Thoracic aorta (tissue), 2 donors: ENCODE measurements around the gene COLQ. TPM values are rescaled to one million over a fixed set of nuclear protein-coding genes. Genes with fewer than 3 reads are reported as not detected.
"Not testable (repeated sequence)": the region's sequence is repeated elsewhere in the genome, so short reads cannot be mapped to it uniquely, and the experiment has no call there.

Experiments used
- ATAC-seq: fragments of 150-250 bp; one replicate; pipeline ENCODE4 v1.8.0; 2017; ENCODE audit warnings: low read depth; ENCODE audit not compliant: insufficient number of reproducible peaks, low FRiP score
- DNase-seq: peaks from one replicate; pipeline ENCODE4 v3.0.0-alpha.2; 2020; ENCODE audit warnings: low spot score
- H3K27ac ChIP-seq, 2 donors: fragments of 200-600 bp; sonication (generic); 1 replicate in 1 of 2; 2 replicates in 1 of 2; pipeline ENCODE4 v1.5.1; 2016; ENCODE audit warnings: mild to moderate bottlenecking in 2 of 2, moderate library complexity in 2 of 2
- H3K27me3 ChIP-seq: fragments of 200-600 bp; sonication (generic); replicated peaks from 2 replicates; pipeline ENCODE4 v1.6.0; 2016; ENCODE audit warnings: mild to moderate bottlenecking; ENCODE audit not compliant: insufficient read depth
- H3K36me3 ChIP-seq: fragments of 200-600 bp; sonication (generic); one replicate; pipeline ENCODE4 v1.5.1; 2016
- H3K4me1 ChIP-seq, 2 donors: fragments of 200-600 bp; sonication (generic); 1 replicate in 1 of 2; 2 replicates in 1 of 2; pipeline versions ENCODE4 v1.5.1 to v1.6.0; 2016; ENCODE audit warnings: low read depth in 2 of 2, mild to moderate bottlenecking in 1 of 2; ENCODE audit not compliant: control insufficient read depth in 1 of 2
- H3K4me3 ChIP-seq: fragments of 200-600 bp; sonication (generic); 2 replicates; pipeline ENCODE4 v1.5.1; 2016; ENCODE audit warnings: mild to moderate bottlenecking
- H3K9me3 ChIP-seq: fragments of 200-600 bp; sonication (generic); 2 replicates; pipeline ENCODE4 v1.5.1; 2016
- CTCF ChIP-seq: fragments of 200-600 bp; sonication (generic); IDR thresholded peaks from one replicate; pipeline ENCODE4 v1.5.1; 2019; ENCODE audit warnings: antibody characterized with exemption
- total RNA-seq, 2 donors: library from RNA; depleted of rRNA; stranded (reverse); fragments of >200 nt; gene quantifications; one replicate each; pipeline versions ENCODE4 v1.1.0 to v1.2.3, GENCODE V29; 2016

Gene COLQ
- total RNA-seq, 2 donors from 2014 or later: 3.2 to 9.3 TPM

DNA sequence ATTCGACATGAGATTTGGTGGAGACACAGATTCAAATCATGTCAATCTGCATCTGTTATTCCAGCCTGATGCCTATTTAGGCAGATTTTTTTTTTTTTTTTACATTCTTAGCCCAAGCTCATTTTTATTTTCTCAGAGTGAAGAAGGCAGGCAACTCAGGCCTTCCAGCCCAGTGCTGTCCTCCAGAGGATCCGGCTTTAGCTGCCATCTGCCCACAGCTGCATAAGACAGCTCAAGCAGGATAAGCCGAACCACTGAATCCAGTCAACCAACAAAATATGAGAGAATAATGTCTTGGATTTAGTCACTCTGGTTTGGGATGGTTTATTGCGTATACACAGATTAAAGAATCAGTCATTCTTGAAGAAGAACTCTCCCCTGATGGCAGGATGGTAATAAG, 19.9 kb upstream of the COLQ start:
- Histone ChIP-seq H3K36me3 (no peaks in the 10 kb centered on the region), H3K27me3 (no peaks in the 10 kb centered on the region), H3K4me1 (peaks cover 17 to 20% of the 10 kb centered on the region in 2 donors), H3K27ac (no peak overlapping the region), H3K4me3 (no peak overlapping the region), H3K9me3 (no peaks in the 10 kb centered on the region)
- no peak for ATAC-seq
- no peak for DNase-seq
- TF ChIP-seq CTCF: no peak

- TF ChIP-seq CTCF: no peak
- H3K36me3 ChIP-seq: no peaks in the 10 kb centered on the region
- DNase-seq: no peak
Observed at GRCh38 chr3:15539066-15539465, 17.6 kb upstream of the COLQ start.

DNA sequence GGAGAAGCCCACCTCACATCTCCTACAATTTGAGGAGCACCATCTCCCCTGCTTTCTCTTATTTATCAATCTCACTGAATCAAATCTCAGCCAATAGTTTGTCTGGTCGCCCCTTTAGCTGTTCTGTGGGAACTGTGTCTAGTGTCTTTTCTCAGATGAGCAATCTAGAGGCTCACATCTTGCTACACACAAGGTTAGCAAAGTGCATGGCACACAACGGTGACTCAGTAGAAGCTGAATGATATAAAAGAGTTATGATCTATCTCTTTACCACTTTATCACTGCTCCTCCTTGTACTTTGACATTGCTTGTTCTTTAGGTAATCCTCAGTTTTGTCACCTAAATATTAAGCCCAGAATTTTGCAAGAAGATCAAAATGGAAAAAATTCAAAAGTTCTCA, 16.8 kb upstream of the COLQ start:
- Histone ChIP-seq H3K4me3 (no peak overlapping the region), H3K27ac (no peak overlapping the region), H3K9me3 (no peaks in the 10 kb centered on the region), H3K4me1 (peaks cover 17 to 20% of the 10 kb centered on the region in 2 donors), H3K27me3 (no peaks in the 10 kb centered on the region), H3K36me3 (no peaks in the 10 kb centered on the region)
- TF ChIP-seq CTCF: no peak
- DNase-seq: no peak
- no peak for ATAC-seq

More at GRCh38 chr3:15539066-15539465, 17.6 kb upstream of the COLQ start:
- Histone ChIP-seq H3K4me3 (no peak overlapping the region), H3K27ac (no peak overlapping the region), H3K27me3 (no peaks in the 10 kb centered on the region), H3K4me1 (peaks cover 17 to 20% of the 10 kb centered on the region in 2 donors), H3K9me3 (no peaks in the 10 kb centered on the region)
- no peak for ATAC-seq

DNA sequence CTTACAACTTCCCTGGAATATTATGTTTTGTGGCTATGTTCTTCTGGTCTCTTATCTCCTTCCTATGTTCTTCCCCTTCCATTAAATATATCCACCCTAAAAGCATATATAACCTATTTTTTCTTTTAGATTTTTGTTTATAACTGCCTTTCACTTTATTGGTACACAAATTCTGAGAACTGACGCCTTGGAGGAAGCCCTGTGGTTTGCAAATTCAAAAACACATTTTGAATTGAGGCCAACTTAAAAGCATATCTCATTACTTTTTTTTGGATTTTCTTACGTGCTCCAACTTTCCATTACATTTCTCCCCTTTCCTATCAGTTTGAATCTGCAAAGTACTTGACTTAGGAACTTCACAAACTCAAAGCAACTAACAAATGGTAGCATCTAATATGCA, 15.3 kb upstream of the COLQ start:
- Histone ChIP-seq H3K27me3 (no peaks in the 10 kb centered on the region), H3K4me1 (peaks cover 5 to 9% of the 10 kb centered on the region in 2 donors), H3K36me3 (no peaks in the 10 kb centered on the region), H3K9me3 (no peaks in the 10 kb centered on the region), H3K4me3 (no peak overlapping the region), H3K27ac (no peak overlapping the region)
- ATAC-seq (no peak), DNase-seq (no peak)
- no peak for TF ChIP-seq CTCF

GRCh38 chr3:15535732-15536131, 14.2 kb upstream of the COLQ start:
- H3K27me3 ChIP-seq: no peaks in the 10 kb centered on the region
- DNase-seq (no peak), ATAC-seq (no peak)
- H3K4me1 ChIP-seq: peaks cover 5 to 9% of the 10 kb centered on the region in 2 donors
- H3K9me3 ChIP-seq: no peaks in the 10 kb centered on the region
- H3K36me3 ChIP-seq: no peaks in the 10 kb centered on the region
- TF ChIP-seq CTCF: no peak
- no peak overlapping the region for H3K4me3 ChIP-seq
- no peak overlapping the region for H3K27ac ChIP-seq

GRCh38 chr3:15532614-15533013, 11.1 kb upstream of the COLQ start:
- not testable (repeated sequence) for H3K36me3 ChIP-seq, ATAC-seq, H3K9me3 ChIP-seq, H3K4me3 ChIP-seq, H3K27me3 ChIP-seq, H3K4me1 ChIP-seq, H3K27ac ChIP-seq, DNase-seq
